ENCODE data around the gene LENG8.

LENG8 gene

GRCh38 chr19:54408456-54409026, 40.5 kb upstream of the LENG8 start (continued):
- TF ChIP-seq PATZ1 (CRISPR knock-in tag; IDR thresholded peaks at IDR 0.05; ENCODE audit: borderline replicate concordance) (no peak), TCF4 (CRISPR knock-in tag; IDR thresholded peaks at IDR 0.05; ENCODE audit: borderline replicate concordance) (no peak), CREB5 (CRISPR knock-in tag; IDR thresholded peaks at IDR 0.05; ENCODE audit: low read depth) (no peak), ZC3H10 (CRISPR knock-in tag; IDR thresholded peaks at IDR 0.05) (no peak)

GRCh38 chr19:54411033-54411432, 38.0 kb upstream of the LENG8 start:
- no peak for TF ChIP-seq ESRRG (CRISPR knock-in tag; IDR thresholded peaks at IDR 0.05)
- TF ChIP-seq ZFP30 (CRISPR knock-in tag; IDR thresholded peaks at IDR 0.05): no peak
- no peak for TF ChIP-seq BACH2 (CRISPR knock-in tag; IDR thresholded peaks at IDR 0.05; ENCODE audit: borderline replicate concordance)
- TF ChIP-seq PATZ1 (CRISPR knock-in tag; IDR thresholded peaks at IDR 0.05; ENCODE audit: borderline replicate concordance): no peak
- no peak for TF ChIP-seq SNAI2 (CRISPR knock-in tag; IDR thresholded peaks at IDR 0.05)
- no peak for TF ChIP-seq RARB (CRISPR knock-in tag; IDR thresholded peaks at IDR 0.05)
- TF ChIP-seq ZFP3 (CRISPR knock-in tag; IDR thresholded peaks at IDR 0.05): no peak
- TF ChIP-seq ISL1 (CRISPR knock-in tag; IDR thresholded peaks at IDR 0.05): no peak
- no peak for TF ChIP-seq CSDC2 (CRISPR knock-in tag; IDR thresholded peaks at IDR 0.05)
- TF ChIP-seq OSR1 (CRISPR knock-in tag; IDR thresholded peaks at IDR 0.05): no peak
- TF ChIP-seq TCF4 (CRISPR knock-in tag; IDR thresholded peaks at IDR 0.05; ENCODE audit: borderline replicate concordance): no peak
- TF ChIP-seq ARNTL (CRISPR knock-in tag; IDR thresholded peaks at IDR 0.05; ENCODE audit: borderline replicate concordance, low read depth): no peak
- TF ChIP-seq PPARA (CRISPR knock-in tag; IDR thresholded peaks at IDR 0.05; ENCODE audit: borderline replicate concordance): no peak
- ATAC-seq: no peak

GRCh38 chr19:54412877-54413276, 36.1 kb upstream of the LENG8 start:
- no peak for ATAC-seq
- TF ChIP-seq ZC3H10 (CRISPR knock-in tag; IDR thresholded peaks at IDR 0.05): no peak
- no peak for TF ChIP-seq TOX (CRISPR knock-in tag; IDR thresholded peaks at IDR 0.05; ENCODE audit: borderline replicate concordance)
- no peak for TF ChIP-seq ZFP30 (CRISPR knock-in tag; IDR thresholded peaks at IDR 0.05)
- TF ChIP-seq ZNF8 (CRISPR knock-in tag; IDR thresholded peaks at IDR 0.05): no peak
- TF ChIP-seq CREB5 (CRISPR knock-in tag; IDR thresholded peaks at IDR 0.05; ENCODE audit: low read depth): no peak
- TF ChIP-seq GLIS3 (CRISPR knock-in tag; IDR thresholded peaks at IDR 0.05): no peak
- no peak for TF ChIP-seq RARB (CRISPR knock-in tag; IDR thresholded peaks at IDR 0.05)
- TF ChIP-seq TCF4 (CRISPR knock-in tag; IDR thresholded peaks at IDR 0.05; ENCODE audit: borderline replicate concordance): no peak
- no peak for TF ChIP-seq POU6F1 (CRISPR knock-in tag; IDR thresholded peaks at IDR 0.05; ENCODE audit: borderline replicate concordance, low read depth)
- no peak for TF ChIP-seq TSHZ2 (CRISPR knock-in tag; IDR thresholded peaks at IDR 0.05)
- TF ChIP-seq ZNF565 (CRISPR knock-in tag; conservative IDR thresholded peaks at IDR 0.05; ENCODE audit: low read depth): no peak
- TF ChIP-seq ZNF70 (CRISPR knock-in tag; IDR thresholded peaks at IDR 0.05): no peak
